Fibroblast of mammary gland (primary cell): Measurements from ENCODE around the gene FTCD.

Source experiments
- DNase-seq: peaks from one replicate; pipeline ENCODE4 v3.0.0-alpha.2; 2010; ENCODE audit warnings: low read depth
- H3K4me3 ChIP-seq: 2 replicates; pipeline ENCODE4 v1.5.1; 2011; ENCODE audit warnings: low read depth, mild to moderate bottlenecking, low read length, moderate library complexity; ENCODE audit not compliant: control insufficient read depth
- CTCF ChIP-seq: conservative IDR thresholded peaks from 2 replicates; pipeline ENCODE4 v1.5.1; 2011; ENCODE audit warnings: low read depth, low read length, inconsistent platforms; ENCODE audit not compliant: control insufficient read depth, insufficient read depth

FTCD gene

GRCh38 chr21:46122758-46123683 is 32.4 kb downstream of the FTCD start:
- DNase-seq: peak; percentile 34
- no peak overlapping the region for H3K4me3 ChIP-seq
- TF ChIP-seq CTCF: no peak

GRCh38 chr21:46122237-46122671 is 33.1 kb downstream of the FTCD start:
- peak; percentile 95 for DNase-seq
- no peak for TF ChIP-seq CTCF
- no peak overlapping the region for H3K4me3 ChIP-seq

- TF ChIP-seq CTCF: no peak
- peak; percentile 29 for DNase-seq
- no peak overlapping the region for H3K4me3 ChIP-seq
Measured at GRCh38 chr21:46121286-46122221, 33.8 kb downstream of the FTCD start.

- H3K4me3 ChIP-seq: no peak overlapping the region
- no peak for TF ChIP-seq CTCF
- peak; percentile 11 for DNase-seq
Measured at GRCh38 chr21:46120301-46121285, 34.8 kb downstream of the FTCD start.

- no peak overlapping the region for H3K4me3 ChIP-seq
- TF ChIP-seq CTCF: no peak
- DNase-seq: peak; percentile 5
Measured at GRCh38 chr21:46119637-46120271, 35.6 kb downstream of the FTCD start.
